ENCODE measurements around the gene PRKG1. TPM values are rescaled to one million over a fixed set of nuclear protein-coding genes. Genes with fewer than 3 reads are reported as not detected.

PRKG1 gene
- total RNA-seq, 2 donors from 2014 or later = 8.1 to 16.6 TPM

- Histone ChIP-seq H3K9ac (ENCODE audit: low read depth in 2 of 2, low read length in 2 of 2) (no peak overlapping the region), H3K4me3 (no peak overlapping the region), H3K27me3 (no peaks in the 10 kb centered on the region), H3K36me3 (no peaks in the 10 kb centered on the region), H3K9me3 (no peaks in the 10 kb centered on the region), H3K4me1 (no peaks in the 10 kb centered on the region), H3K27ac (no peak overlapping the region)
- intact Hi-C loops (cut with DNase I) = no loop called here
- DNase-seq = no peak
- TF ChIP-seq CTCF (IDR thresholded peaks at IDR 0.05) = no peak
These were observed 545.1 kb downstream of the PRKG1 start for GRCh38 chr10:51619365-51619764.

GRCh38 chr10:51620131-51620530, 545.8 kb downstream of the PRKG1 start:
- Histone ChIP-seq H3K4me1 (no peaks in the 10 kb centered on the region), H3K36me3 (no peaks in the 10 kb centered on the region), H3K9ac (ENCODE audit: low read depth in 2 of 2, low read length in 2 of 2) (no peak overlapping the region), H3K9me3 (no peaks in the 10 kb centered on the region), H3K27me3 (no peaks in the 10 kb centered on the region), H3K4me3 (no peak overlapping the region), H3K27ac (no peak overlapping the region)
- TF ChIP-seq CTCF (IDR thresholded peaks at IDR 0.05) = no peak
- intact Hi-C loops (cut with DNase I) = no loop called here
- no peak for DNase-seq

- Histone ChIP-seq H3K4me1 (no peaks in the 10 kb centered on the region), H3K9ac (ENCODE audit: low read depth in 2 of 2, low read length in 2 of 2) (no peak overlapping the region), H3K9me3 (no peaks in the 10 kb centered on the region), H3K27me3 (no peaks in the 10 kb centered on the region), H3K27ac (no peak overlapping the region), H3K36me3 (no peaks in the 10 kb centered on the region), H3K4me3 (no peak overlapping the region)
- intact Hi-C loops (cut with DNase I) = no loop called here
- no peak for DNase-seq
- TF ChIP-seq CTCF (IDR thresholded peaks at IDR 0.05) = no peak
These were observed 549.7 kb downstream of the PRKG1 start for GRCh38 chr10:51624013-51624412.

GRCh38 chr10:51629934-51630639, 555.8 kb downstream of the PRKG1 start:
- intact Hi-C loops (cut with DNase I) = no loop called here
- no peak for DNase-seq
- H3K4me3 ChIP-seq = no peak overlapping the region
- no peaks in the 10 kb centered on the region for H3K9me3 ChIP-seq
- H3K9ac ChIP-seq (ENCODE audit: low read depth in 2 of 2, low read length in 2 of 2) = no peak overlapping the region
- no peaks in the 10 kb centered on the region for H3K27me3 ChIP-seq
- no peak for TF ChIP-seq CTCF (IDR thresholded peaks at IDR 0.05)
- H3K36me3 ChIP-seq = no peaks in the 10 kb centered on the region
- no peaks in the 10 kb centered on the region for H3K4me1 ChIP-seq
- no peak overlapping the region for H3K27ac ChIP-seq

- no peaks in the 10 kb centered on the region for H3K27me3 ChIP-seq
- H3K4me3 ChIP-seq = no peak overlapping the region
- no peaks in the 10 kb centered on the region for H3K4me1 ChIP-seq
- no peak overlapping the region for H3K9ac ChIP-seq (ENCODE audit: low read depth in 2 of 2, low read length in 2 of 2)
- H3K36me3 ChIP-seq = no peaks in the 10 kb centered on the region
- no peak overlapping the region for H3K27ac ChIP-seq
- intact Hi-C loops (cut with DNase I) = no loop called here
- H3K9me3 ChIP-seq = no peaks in the 10 kb centered on the region
- TF ChIP-seq CTCF (IDR thresholded peaks at IDR 0.05) = no peak
- DNase-seq = no peak
These were observed 556.3 kb downstream of the PRKG1 start for GRCh38 chr10:51630640-51631005.

Measured in colonic mucosa (tissue), 4 donors.